ENCODE data around the gene TLCD2. TPM values are rescaled to one million over a fixed set of nuclear protein-coding genes. Genes with fewer than 3 reads are reported as not detected.

TLCD2 gene
- total RNA-seq, 1 experiment from 2014 or later: 6.7 TPM

GRCh38 chr17:1735418-1735817 is 25.2 kb upstream of the TLCD2 start:
- BruUV-seq (replicated peaks): no TSS peak
- H3K4me2 ChIP-seq: no peak overlapping the region
- POLR2A ChIA-PET (ENCODE audit: unreplicated experiment): interaction anchor here (0.7 kb wide), 1 partner anchor 145 kb away, joined by 4 read pairs; no protein-coding TSS in a partner anchor

GRCh38 chr17:1733759-1734158 is 23.6 kb upstream of the TLCD2 start:
- DNase-seq: no peak
- ChIA-PET POLR2A (ENCODE audit: unreplicated experiment) (no interaction called here), CTCF (interaction anchor here (0.6 kb wide), 1 partner anchor 609 kb away, joined by 13 read pairs; no protein-coding TSS in a partner anchor)
- TF ChIP-seq EZH2 (IDR thresholded peaks at IDR 0.05; ENCODE audit: low read depth): no peak
- no peak for TF ChIP-seq CTCF (conservative IDR thresholded peaks at IDR 0.05)
- Histone ChIP-seq H3K4me3 (no peak overlapping the region), H3K4me2 (no peak overlapping the region), H3K9me3 (ENCODE audit: insufficient read depth, low read depth) (no peaks in the 10 kb centered on the region), H3K36me3 (ENCODE audit: low read depth) (no peaks in the 10 kb centered on the region), H3K9me2 (ENCODE audit: insufficient read depth) (no peaks in the 10 kb centered on the region), H3K27me3 (ENCODE audit: insufficient read depth, low read depth) (no peaks in the 10 kb centered on the region), H4K20me1 (ENCODE audit: insufficient read depth) (no peaks in the 10 kb centered on the region; the same call in 1 of the 2 replicates), H3K79me2 (ENCODE audit: low read depth) (no peaks in the 10 kb centered on the region), H3K4me1 (replicated peaks; ENCODE audit: insufficient read depth) (no peaks in the 10 kb centered on the region), H2AFZ (no peak overlapping the region), H3K27ac (no peak overlapping the region), H3F3A (ENCODE audit: insufficient read depth, low read depth) (no peaks in the 10 kb centered on the region)
- intact Hi-C loops (cut with micrococcal nuclease; ENCODE audit: unreplicated experiment): no loop called here
- BruUV-seq (replicated peaks): no TSS peak

More at GRCh38 chr17:1735418-1735817, 25.2 kb upstream of the TLCD2 start:
- H2AFZ ChIP-seq: no peak overlapping the region
- CTCF ChIA-PET: no interaction called here
- H3K9me3 ChIP-seq (ENCODE audit: insufficient read depth, low read depth): no peaks in the 10 kb centered on the region
- no peaks in the 10 kb centered on the region for H3K36me3 ChIP-seq (ENCODE audit: low read depth)
- H3F3A ChIP-seq (ENCODE audit: insufficient read depth, low read depth): no peaks in the 10 kb centered on the region
- H3K27me3 ChIP-seq (ENCODE audit: insufficient read depth, low read depth): no peaks in the 10 kb centered on the region
- H4K20me1 ChIP-seq (ENCODE audit: insufficient read depth): no peaks in the 10 kb centered on the region; the same call in 1 of the 2 replicates
- no peaks in the 10 kb centered on the region for H3K79me2 ChIP-seq (ENCODE audit: low read depth)
- H3K4me3 ChIP-seq: no peak overlapping the region
- TF ChIP-seq CTCF (conservative IDR thresholded peaks at IDR 0.05) (no peak), EZH2 (IDR thresholded peaks at IDR 0.05; ENCODE audit: low read depth) (no peak)
- intact Hi-C loops (cut with micrococcal nuclease; ENCODE audit: unreplicated experiment): no loop called here
- no peaks in the 10 kb centered on the region for H3K4me1 ChIP-seq (replicated peaks; ENCODE audit: insufficient read depth)
- H3K27ac ChIP-seq: no peak overlapping the region
- H3K9me2 ChIP-seq (ENCODE audit: insufficient read depth): no peaks in the 10 kb centered on the region
- DNase-seq: no peak

- Histone ChIP-seq H3K36me3 (ENCODE audit: low read depth) (no peaks in the 10 kb centered on the region), H3K9me3 (ENCODE audit: insufficient read depth, low read depth) (no peaks in the 10 kb centered on the region), H3F3A (ENCODE audit: insufficient read depth, low read depth) (no peaks in the 10 kb centered on the region), H3K27me3 (ENCODE audit: insufficient read depth, low read depth) (no peaks in the 10 kb centered on the region), H3K4me3 (no peak overlapping the region), H3K4me2 (no peak overlapping the region), H2AFZ (no peak overlapping the region), H3K79me2 (ENCODE audit: low read depth) (no peaks in the 10 kb centered on the region), H3K27ac (no peak overlapping the region), H3K4me1 (replicated peaks; ENCODE audit: insufficient read depth) (no peaks in the 10 kb centered on the region), H4K20me1 (ENCODE audit: insufficient read depth) (no peaks in the 10 kb centered on the region; the same call in 1 of the 2 replicates), H3K9me2 (ENCODE audit: insufficient read depth) (no peaks in the 10 kb centered on the region)
- ChIA-PET CTCF (interaction anchor here (0.6 kb wide), 1 partner anchor 70 kb away, joined by 3 read pairs; no protein-coding TSS in a partner anchor), POLR2A (ENCODE audit: unreplicated experiment) (no interaction called here)
- no peak for TF ChIP-seq CTCF (conservative IDR thresholded peaks at IDR 0.05)
- no peak for TF ChIP-seq EZH2 (IDR thresholded peaks at IDR 0.05; ENCODE audit: low read depth)
- no peak for DNase-seq
- intact Hi-C loops (cut with micrococcal nuclease; ENCODE audit: unreplicated experiment): no loop called here
- BruUV-seq (replicated peaks): no TSS peak
These were observed 22.7 kb upstream of the TLCD2 start for GRCh38 chr17:1732833-1733321.

Data from PC-9 (cell line).